A549 (cell line): ENCODE measurements around the gene COL26A1.

Source experiments
- CEBPB ChIP-seq, 2 experiments: fragments of >200 bp in 1 of 2; sonication (Bioruptor Twin) in 1 of 2; formaldehyde crosslinking in 1 of 2; IDR thresholded peaks; 2 replicates each; pipeline ENCODE4 v1.6.1; 2012 to 2016
- CTCF ChIP-seq: fragments of >200 bp; sonication (Bioruptor Twin); formaldehyde crosslinking; IDR thresholded peaks from 3 replicates; pipeline ENCODE4 v1.5.1; 2016
- EP300 ChIP-seq, 2 experiments: fragments of >200 bp; sonication (Bioruptor Twin); formaldehyde crosslinking; IDR thresholded peaks; 2 replicates in 1 of 2; 3 replicates in 1 of 2; pipeline ENCODE4 v1.6.1; 2016 to 2017
- MAX ChIP-seq: IDR thresholded peaks from 2 replicates; pipeline ENCODE4 v1.6.1; 2012
- MYC ChIP-seq: IDR thresholded peaks from 2 replicates; pipeline ENCODE4 v1.6.1; 2012; ENCODE audit warnings: mild to moderate bottlenecking, inconsistent platforms, low read length, improper control_type of control experiment, borderline replicate concordance
- NFE2L2 ChIP-seq: fragments of 150-350 bp; conservative IDR thresholded peaks from 2 replicates; pipeline ENCODE4 v1.6.1; 2014; ENCODE audit warnings: low read length
- NR3C1 ChIP-seq: fragments of >200 bp; sonication (Bioruptor Twin); formaldehyde crosslinking; IDR thresholded peaks from 3 replicates; pipeline ENCODE4 v1.6.1; 2017
- POLR2A ChIP-seq: IDR thresholded peaks from 2 replicates; pipeline ENCODE4 v1.6.1; 2012; ENCODE audit warnings: mild to moderate bottlenecking, low read length

GRCh38 chr7:101494602-101495329 lies 132.1 kb downstream of the COL26A1 start:
- TF ChIP-seq NFE2L2 (no peak), CTCF (no peak), MYC (no peak), EP300 (IDR thresholded peaks at IDR 0.05) (no peak), POLR2A (no peak), NR3C1 (no peak), MAX (no peak), CEBPB (IDR thresholded peaks at IDR 0.05) (no peak)
